HepG2 (cell line): ENCODE results near the gene CDO1.

Source experiments
- ATF7-NPFF ChIP-seq: sonication (generic); formaldehyde crosslinking; IDR thresholded peaks from 2 replicates; pipeline ENCODE4 v1.8.1; 2023; ENCODE audit warnings: mild to moderate bottlenecking, low read depth, missing genetic modification reagents, moderate library complexity
- EP300 ChIP-seq, 3 experiments: sonication (generic) in 1 of 3; formaldehyde crosslinking in 1 of 3; IDR thresholded peaks; 2 replicates each; pipeline versions ENCODE4 v1.5.1 to v1.6.1; 2011 to 2020; ENCODE audit warnings: low read depth in 2 of 3, low read length in 2 of 3, borderline replicate concordance in 1 of 3, improper control_type of control experiment in 1 of 3, mild to moderate bottlenecking in 1 of 3, missing genetic modification reagents in 1 of 3, moderate library complexity in 1 of 3
- FOSL1 ChIP-seq: sonication (generic); formaldehyde crosslinking; IDR thresholded peaks from 2 replicates; pipeline ENCODE4 v1.9.0; 2021; ENCODE audit warnings: missing genetic modification reagents, borderline replicate concordance
- GTF2F1 ChIP-seq: fragments of 150-350 bp; IDR thresholded peaks from 2 replicates; pipeline ENCODE4 v1.6.1; 2014; ENCODE audit warnings: low read length
- MLX ChIP-seq: IDR thresholded peaks from 2 replicates; pipeline ENCODE4 v1.6.1; 2016
- POLR2AphosphoS2 ChIP-seq: IDR thresholded peaks from 2 replicates; pipeline ENCODE4 v1.6.1; 2011; ENCODE audit warnings: low read depth, low read length, improper control_type of control experiment
- YY1 ChIP-seq: IDR thresholded peaks from 2 replicates; pipeline ENCODE4 v1.6.1; 2011; ENCODE audit warnings: low read length, low read depth, moderate library complexity, mild to moderate bottlenecking; ENCODE audit not compliant: insufficient read depth, insufficient replicate concordance
- ZBTB37 ChIP-seq: sonication (generic); formaldehyde crosslinking; IDR thresholded peaks from 2 replicates; pipeline ENCODE4 v1.4.0; 2020; ENCODE audit warnings: mild to moderate bottlenecking, missing genetic modification reagents
- ZNF256 ChIP-seq: sonication (generic); formaldehyde crosslinking; conservative IDR thresholded peaks from 2 replicates; pipeline ENCODE4 v1.4.0; 2020; ENCODE audit warnings: missing genetic modification reagents
- ZNF670 ChIP-seq: sonication (generic); formaldehyde crosslinking; IDR thresholded peaks from 2 replicates; pipeline ENCODE4 v1.8.0; 2022; ENCODE audit warnings: mild to moderate bottlenecking, missing genetic modification reagents, borderline replicate concordance
- ZNF678 ChIP-seq: sonication (generic); formaldehyde crosslinking; IDR thresholded peaks from 2 replicates; pipeline ENCODE4 v1.4.0; 2020; ENCODE audit warnings: mild to moderate bottlenecking, missing genetic modification reagents
- TF ChIP-seq, protein P1 (sequence below): IDR thresholded peaks from 2 replicates; pipeline ENCODE4 v1.4.0; 2020; ENCODE audit warnings: mild to moderate bottlenecking, missing genetic modification reagents
- TF ChIP-seq, protein P2 (sequence below): IDR thresholded peaks from 2 replicates; pipeline ENCODE4 v1.6.1; 2012; ENCODE audit warnings: low read depth, low read length, improper control_type of control experiment
- TF ChIP-seq, protein P3 (sequence below): sonication (generic); formaldehyde crosslinking; IDR thresholded peaks from 2 replicates; pipeline ENCODE4 v1.5.0; 2020; ENCODE audit warnings: mild to moderate bottlenecking, missing genetic modification reagents, moderate library complexity

DNA sequence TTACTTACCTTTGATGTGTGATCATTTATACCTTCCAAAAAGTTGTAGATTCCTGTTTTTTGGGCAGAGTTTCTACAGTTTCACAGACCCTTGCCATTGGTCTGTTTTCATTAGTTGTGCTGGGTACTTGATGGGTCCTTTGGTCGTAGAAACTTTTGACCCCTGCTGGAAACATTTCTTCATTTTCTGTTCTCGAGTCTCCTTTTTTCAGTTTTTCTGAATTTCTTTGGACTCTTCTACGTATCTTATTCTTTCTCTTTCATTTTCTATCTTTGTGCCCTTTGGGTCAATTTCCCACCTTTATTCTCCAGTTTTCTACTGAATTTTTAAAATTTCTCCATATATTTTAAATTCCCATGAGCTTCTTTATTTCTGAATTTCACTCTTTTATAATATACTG is 41.9 kb upstream of the CDO1 start:
- no peak for TF ChIP-seq ZNF670 (CRISPR knock-in tag)
- TF ChIP-seq, protein P1, sequence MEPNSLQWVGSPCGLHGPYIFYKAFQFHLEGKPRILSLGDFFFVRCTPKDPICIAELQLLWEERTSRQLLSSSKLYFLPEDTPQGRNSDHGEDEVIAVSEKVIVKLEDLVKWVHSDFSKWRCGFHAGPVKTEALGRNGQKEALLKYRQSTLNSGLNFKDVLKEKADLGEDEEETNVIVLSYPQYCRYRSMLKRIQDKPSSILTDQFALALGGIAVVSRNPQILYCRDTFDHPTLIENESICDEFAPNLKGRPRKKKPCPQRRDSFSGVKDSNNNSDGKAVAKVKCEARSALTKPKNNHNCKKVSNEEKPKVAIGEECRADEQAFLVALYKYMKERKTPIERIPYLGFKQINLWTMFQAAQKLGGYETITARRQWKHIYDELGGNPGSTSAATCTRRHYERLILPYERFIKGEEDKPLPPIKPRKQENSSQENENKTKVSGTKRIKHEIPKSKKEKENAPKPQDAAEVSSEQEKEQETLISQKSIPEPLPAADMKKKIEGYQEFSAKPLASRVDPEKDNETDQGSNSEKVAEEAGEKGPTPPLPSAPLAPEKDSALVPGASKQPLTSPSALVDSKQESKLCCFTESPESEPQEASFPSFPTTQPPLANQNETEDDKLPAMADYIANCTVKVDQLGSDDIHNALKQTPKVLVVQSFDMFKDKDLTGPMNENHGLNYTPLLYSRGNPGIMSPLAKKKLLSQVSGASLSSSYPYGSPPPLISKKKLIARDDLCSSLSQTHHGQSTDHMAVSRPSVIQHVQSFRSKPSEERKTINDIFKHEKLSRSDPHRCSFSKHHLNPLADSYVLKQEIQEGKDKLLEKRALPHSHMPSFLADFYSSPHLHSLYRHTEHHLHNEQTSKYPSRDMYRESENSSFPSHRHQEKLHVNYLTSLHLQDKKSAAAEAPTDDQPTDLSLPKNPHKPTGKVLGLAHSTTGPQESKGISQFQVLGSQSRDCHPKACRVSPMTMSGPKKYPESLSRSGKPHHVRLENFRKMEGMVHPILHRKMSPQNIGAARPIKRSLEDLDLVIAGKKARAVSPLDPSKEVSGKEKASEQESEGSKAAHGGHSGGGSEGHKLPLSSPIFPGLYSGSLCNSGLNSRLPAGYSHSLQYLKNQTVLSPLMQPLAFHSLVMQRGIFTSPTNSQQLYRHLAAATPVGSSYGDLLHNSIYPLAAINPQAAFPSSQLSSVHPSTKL (CRISPR knock-in tag): no peak
- TF ChIP-seq MLX (CRISPR knock-in tag): no peak
- TF ChIP-seq GTF2F1: no peak
- no peak for TF ChIP-seq ZNF256 (CRISPR knock-in tag)
- TF ChIP-seq FOSL1 (CRISPR knock-in tag): no peak
- TF ChIP-seq ZBTB37 (CRISPR knock-in tag): no peak
- TF ChIP-seq, protein P2, sequence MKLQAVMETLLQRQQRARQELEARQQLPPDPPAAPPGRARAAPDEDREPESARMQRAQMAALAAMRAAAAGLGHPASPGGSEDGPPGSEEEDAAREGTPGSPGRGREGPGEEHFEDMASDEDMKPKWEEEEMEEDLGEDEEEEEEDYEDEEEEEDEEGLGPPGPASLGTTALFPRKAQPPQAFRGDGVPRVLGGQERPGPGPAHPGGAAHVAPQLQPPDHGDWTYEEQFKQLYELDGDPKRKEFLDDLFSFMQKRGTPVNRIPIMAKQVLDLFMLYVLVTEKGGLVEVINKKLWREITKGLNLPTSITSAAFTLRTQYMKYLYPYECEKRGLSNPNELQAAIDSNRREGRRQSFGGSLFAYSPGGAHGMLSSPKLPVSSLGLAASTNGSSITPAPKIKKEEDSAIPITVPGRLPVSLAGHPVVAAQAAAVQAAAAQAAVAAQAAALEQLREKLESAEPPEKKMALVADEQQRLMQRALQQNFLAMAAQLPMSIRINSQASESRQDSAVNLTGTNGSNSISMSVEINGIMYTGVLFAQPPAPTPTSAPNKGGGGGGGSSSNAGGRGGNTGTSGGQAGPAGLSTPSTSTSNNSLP: no peak
- TF ChIP-seq, protein P3, sequence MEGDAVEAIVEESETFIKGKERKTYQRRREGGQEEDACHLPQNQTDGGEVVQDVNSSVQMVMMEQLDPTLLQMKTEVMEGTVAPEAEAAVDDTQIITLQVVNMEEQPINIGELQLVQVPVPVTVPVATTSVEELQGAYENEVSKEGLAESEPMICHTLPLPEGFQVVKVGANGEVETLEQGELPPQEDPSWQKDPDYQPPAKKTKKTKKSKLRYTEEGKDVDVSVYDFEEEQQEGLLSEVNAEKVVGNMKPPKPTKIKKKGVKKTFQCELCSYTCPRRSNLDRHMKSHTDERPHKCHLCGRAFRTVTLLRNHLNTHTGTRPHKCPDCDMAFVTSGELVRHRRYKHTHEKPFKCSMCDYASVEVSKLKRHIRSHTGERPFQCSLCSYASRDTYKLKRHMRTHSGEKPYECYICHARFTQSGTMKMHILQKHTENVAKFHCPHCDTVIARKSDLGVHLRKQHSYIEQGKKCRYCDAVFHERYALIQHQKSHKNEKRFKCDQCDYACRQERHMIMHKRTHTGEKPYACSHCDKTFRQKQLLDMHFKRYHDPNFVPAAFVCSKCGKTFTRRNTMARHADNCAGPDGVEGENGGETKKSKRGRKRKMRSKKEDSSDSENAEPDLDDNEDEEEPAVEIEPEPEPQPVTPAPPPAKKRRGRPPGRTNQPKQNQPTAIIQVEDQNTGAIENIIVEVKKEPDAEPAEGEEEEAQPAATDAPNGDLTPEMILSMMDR (CRISPR knock-in tag): no peak
- no peak for TF ChIP-seq POLR2AphosphoS2
- TF ChIP-seq ZNF678: no peak
- no peak for TF ChIP-seq EP300 (IDR thresholded peaks at IDR 0.05; ENCODE audit: low read depth in 2 of 2, low read length in 2 of 2)
- TF ChIP-seq EP300 (CRISPR knock-in tag; IDR thresholded peaks at IDR 0.05; ENCODE audit: borderline replicate concordance): no peak
- no peak for TF ChIP-seq ATF7-NPFF (CRISPR knock-in tag)
- no peak for TF ChIP-seq YY1
